ENCODE measurements around the gene WNT10A.

The WNT10A gene

DNA sequence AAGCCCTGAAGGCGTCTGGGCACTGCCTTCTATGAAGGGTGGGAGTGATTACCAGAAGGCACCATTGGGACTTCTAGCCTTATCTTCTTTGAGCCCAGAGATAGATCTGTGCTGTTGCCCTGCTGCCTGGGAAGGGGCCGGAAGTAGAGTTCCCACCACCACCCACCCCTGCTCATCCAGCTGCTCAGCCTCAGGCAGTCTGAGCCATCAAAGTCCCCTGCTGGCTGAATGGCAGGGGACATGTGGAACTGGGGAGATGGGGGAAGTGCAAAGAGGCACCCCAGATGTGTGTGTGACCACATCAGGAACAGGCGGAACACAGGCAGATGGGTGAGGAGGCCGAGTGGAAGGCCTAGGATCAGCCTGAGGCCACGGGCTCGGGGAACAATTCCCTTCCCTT lies 3.3 kb upstream of the WNT10A start:
- DNase-seq (ENCODE audit: low spot score), result no peak

DNA sequence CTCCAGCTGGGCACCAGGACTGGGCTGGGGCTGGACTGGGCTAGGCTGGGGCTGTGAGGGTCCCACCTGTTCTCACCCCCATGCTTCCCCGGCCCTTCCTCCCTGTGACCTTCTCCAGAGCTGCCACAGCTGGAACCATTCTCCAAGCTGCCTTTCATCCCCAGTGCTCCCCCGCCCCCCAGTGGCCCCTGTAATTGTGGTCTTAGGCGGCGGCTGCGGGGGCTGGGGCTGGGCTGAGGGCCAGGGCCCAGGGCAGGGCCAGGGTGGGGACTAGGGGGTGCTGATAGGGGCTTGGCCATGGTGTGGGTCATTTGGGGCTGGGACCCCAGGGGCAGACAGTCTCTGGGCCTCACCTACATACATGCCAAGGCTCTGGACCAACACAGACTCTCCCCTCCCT lies 2.8 kb upstream of the WNT10A start:
- DNase-seq (ENCODE audit: low spot score), result no peak

DNA sequence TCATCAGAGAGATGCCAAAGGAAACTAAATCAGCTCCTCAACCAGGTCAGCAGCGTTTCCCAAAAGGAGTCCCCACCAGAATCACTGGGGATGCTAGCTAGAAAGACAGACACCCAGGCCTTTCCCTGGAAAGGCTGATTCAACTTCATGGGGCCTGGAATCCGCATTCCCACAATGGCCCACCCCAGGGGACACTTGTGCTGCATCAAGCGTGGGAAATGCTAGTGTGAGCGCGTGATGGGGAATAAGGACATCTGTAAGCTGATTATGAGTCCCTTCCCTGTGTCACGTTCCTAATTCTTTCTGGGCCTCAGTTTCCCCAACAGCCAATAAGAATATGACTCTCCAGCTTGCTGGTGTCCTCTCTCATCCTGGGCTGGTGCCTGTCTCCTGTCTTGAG lies 2.2 kb upstream of the WNT10A start:
- DNase-seq (ENCODE audit: low spot score), result no peak

DNA sequence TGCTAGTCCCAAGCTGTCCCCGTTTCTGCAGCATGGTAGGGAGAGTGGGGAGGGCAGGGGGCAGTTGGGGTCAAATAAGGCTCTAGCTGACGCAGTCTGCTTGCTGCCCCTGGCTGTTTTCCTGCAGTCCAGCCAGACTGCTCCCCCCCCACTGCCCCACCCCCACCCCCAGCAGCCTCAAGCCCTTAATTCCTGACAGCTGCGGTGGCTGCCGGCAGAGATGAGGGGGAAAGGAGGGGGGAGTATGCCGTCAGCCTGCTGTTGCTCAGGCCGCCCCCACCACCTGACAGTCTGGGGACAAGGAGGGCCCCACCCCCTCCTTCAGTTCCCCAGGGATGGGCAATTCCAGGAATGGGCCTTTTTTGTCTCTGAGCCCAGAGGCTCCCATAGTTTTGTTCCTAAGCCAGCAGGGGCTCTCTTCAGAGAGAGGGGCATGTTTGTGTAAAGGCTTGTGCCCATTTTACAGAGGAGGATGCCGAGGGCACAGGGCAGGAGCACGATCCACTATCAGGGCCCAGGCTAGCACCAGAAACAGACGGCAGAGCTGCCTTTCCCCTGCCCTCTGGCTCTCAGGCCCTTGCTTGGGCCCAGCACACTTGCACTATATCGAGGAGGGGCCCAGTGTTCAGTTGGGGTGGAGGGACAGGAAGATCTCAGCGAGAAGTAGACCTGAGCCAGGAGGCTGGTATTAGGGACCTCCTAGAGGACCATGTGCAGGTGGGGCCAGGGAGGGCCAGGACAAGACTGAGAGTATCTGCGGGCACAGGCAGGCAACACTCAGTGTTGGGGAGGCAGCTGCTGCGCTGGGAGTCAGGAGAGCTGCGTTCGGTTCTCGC lies 1.5 kb upstream of the WNT10A start:
- DNase-seq (ENCODE audit: low spot score), result no peak

DNA sequence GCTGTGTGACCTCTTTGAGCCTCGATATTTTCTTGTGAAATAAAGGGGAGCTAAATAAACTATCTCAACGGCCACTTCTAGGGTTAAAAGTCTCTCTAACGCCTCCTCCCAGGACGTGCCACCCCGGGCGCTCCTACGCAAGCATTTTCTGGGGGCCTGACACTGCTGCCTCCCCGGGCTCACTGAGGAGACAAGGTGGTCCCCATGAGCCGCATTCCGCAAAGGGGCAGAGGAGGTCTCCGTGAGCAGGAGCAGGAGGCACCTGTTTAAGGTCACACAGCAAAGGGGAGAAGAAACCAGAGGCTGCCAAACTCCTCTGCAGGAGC lies 913 bp upstream of the WNT10A start:
- no peak for DNase-seq (ENCODE audit: low spot score)

DNA sequence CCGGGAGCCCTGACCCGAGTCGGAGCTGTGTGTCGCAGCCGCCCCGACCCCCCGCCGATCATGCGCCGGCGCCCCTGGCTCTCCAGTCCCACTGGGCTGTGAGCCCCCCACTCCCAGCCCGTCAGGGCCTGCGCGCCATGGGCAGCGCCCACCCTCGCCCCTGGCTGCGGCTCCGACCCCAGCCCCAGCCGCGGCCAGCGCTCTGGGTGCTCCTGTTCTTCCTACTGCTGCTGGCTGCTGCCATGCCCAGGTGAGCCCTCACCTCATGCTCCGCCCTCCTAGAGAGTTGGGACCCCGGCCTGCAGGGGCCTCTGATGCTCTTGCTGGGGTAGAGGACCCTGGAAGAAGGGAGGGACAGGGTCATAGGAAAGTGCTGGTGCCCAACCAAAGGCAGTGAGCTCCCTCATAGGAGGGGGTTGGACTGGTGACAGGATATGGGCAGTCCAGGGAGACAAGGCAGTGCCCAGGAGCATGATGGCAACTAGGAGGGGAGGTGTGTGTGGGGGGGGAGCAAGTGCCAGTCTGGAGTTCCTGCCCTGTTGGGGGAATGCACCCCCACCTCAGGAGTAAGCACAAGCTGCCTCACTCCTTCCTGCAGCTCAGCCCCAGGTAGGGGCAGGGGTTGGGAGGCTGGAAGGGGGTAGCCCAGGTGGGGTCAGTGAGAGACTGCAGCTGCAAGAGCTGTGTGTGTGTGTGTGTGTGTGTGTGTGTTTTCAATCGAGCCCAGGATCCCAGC lies 375 bp downstream of the WNT10A start:
- DNase-seq (ENCODE audit: low spot score), result no peak

DNA sequence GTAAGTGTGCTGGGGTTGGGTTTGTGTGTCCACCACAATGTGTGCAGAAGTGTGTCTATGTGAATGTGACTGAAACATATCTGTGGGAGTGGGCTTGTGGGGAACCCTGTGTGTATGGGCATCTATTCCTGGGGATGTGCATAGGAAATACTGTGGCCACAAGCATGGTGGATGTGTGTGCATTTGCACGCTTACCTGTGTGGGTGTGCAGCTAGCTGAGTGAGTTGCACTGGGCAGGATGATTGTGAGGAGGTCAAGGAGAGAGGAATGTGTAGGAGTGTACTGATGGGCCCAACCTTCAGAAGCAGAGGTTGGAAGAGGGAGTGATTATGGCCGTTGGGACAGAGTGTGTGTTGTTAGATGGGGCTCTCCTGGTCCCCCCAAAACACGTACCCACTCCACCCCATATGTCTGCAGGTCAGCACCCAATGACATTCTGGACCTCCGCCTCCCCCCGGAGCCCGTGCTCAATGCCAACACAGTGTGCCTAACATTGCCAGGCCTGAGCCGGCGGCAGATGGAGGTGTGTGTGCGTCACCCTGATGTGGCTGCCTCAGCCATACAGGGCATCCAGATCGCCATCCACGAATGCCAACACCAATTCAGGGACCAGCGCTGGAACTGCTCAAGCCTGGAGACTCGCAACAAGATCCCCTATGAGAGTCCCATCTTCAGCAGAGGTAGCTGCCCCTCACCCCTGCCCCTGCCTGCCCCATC lies 1.2 kb downstream of the WNT10A start:
- DNase-seq (ENCODE audit: low spot score), result no peak

DNA sequence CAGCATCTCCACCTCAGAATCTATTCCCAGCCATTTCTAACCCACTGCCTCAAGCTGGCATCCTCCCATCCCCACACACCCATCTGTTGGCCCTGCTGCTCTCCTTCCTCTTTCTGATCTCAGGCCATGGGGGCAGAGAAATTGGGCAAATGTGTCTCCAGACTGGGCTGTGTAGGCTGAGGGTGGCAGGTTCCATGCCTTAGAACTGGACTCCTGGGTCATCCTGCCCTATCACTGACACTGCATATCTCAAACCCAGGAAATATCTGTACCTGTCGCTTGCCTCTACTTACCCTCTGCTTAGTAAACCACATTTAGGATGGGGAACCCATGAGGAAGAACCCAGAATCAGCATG lies 1.8 kb downstream of the WNT10A start:
- DNase-seq (ENCODE audit: low spot score), result no peak

DNA sequence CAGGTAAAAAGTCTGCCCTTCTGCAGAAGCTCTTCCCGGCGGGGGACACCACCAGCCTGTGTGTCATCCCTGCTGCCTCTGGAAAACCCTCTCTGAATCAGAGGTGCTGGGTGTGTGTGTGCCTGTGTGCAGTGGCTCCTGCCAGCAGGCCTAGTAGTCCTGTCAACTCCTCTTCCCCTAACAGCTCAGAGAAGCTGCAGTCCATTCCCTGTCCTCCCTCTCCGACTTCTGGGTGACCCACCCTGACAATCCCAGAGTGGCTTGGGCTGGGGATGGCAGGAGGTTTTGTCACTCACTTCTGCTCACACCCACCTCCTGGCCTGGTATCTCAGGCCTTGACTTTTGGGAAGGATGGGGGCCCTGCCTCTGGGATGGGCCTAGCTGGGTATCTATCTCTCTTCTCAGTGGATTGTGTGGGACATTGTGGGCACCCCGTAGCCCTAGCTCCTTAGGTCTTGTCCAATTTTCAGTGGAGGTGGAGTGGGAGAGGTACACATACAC lies 2.3 kb downstream of the WNT10A start:
- DNase-seq (ENCODE audit: low spot score), result no peak

DNA sequence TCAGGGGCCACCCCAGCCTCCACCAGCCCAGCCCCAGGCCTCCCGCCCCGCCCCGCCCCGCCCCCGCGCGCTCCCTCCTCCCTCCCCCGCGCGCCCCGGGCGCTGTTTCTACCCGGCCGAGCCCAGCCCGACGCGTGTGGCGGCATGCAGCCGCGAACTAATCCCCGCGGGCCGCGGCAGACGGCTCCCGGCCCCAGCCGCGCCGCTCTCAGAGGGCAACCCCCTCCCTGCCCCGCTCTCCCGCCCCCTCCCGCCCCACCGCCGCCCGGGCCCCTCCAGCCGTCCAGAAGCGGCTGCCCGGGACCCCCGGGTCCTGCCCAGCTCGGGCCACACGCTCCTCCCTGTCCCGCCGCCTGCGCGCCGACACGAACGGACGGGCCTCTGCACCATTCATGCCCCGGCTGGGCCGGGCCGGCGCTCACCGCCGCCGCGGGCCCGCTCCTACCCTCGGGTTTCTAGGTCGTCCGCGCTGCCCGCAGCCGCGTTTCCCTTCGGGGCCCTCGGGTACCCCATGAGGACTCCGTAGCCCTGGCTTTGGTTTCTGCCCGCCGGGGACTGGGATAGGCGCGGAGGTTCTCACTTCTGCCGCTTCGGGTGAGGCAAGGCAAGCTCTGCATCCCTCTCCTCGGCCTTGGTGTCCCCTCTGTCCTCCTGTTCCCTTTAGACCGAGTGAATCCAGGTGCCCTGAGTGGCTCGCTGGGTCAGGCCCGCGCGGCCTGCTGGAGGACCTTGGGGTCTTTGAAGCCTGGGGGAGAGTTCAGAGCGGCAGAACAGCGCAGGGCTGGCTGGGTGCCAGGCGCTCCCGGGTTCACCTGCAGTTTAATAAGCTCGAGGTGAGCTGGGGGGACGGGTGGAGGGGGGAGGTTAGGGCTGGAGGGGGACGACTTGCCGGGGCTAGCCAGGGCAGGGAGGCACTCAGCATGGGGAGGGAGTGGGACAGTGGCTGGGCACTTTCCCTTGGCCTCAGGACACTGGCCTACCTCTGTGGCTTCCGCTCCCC lies 3.1 kb downstream of the WNT10A start:
- no peak for DNase-seq (ENCODE audit: low spot score)

DNA sequence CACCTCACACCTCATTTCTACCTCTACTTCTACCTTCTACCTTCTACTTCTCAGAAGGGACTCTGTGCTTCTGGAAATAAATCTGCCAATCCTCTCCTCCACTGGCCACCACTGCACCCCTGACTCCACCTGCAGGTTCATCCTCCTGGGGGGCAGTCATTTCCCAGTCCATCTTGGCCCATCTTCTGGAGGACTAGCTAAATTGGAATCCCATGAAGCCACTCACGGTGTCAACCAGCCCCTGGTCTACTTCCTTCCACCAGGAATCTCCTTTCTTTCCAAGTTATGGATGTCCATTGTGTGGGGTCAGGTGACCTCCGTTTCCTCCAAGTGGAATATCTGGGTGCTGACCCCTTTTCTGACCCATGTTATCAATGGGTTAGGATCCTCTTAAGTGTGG lies 3.9 kb downstream of the WNT10A start:
- no peak for DNase-seq (ENCODE audit: low spot score)

DNA sequence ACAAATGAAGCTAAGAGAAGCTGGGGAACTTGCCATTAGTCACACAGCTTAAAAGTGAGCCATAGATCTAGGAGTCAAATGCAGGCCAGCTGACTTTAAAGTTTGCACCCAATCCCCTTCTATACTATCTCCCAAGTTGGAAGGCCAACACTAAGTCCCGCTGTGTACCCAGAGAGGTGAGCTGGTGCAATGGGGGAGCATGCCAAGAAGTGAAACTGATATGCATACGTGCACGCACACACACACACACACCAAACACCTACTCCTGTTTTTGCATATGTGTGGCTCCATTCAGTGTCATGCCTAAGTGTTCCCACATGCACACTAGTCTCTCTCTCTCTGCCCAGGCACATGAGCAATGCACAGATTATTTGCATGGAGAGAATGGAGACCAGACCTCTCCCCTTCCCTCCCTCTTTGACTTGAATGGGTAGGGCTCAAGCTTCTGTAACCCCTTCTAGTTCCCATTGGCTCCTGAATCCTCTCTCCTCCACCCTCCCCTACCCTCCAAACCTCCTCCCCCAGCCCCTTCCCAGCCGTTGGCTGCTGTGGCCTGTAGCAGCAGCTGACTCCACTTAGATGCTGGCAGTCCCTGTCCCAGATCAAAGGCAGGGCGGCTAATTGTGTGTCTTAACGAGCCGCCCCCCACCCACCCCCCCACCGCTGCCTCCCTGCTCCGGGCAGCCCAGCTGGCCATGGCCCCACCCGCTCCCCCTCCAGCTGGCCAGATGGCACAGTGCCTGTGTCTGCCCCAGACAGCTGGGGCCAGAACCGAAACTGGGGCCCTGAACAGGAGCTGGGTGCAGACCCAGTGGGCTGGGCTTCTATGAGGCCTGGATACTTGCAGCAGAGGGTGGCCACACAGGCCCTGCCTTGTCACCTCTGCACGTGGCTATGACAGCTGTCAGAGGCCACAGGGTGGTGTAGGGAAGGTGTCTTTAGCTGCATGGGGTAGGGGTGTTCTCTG lies 5.6 kb downstream of the WNT10A start:
- no peak for DNase-seq (ENCODE audit: low spot score)

DNA sequence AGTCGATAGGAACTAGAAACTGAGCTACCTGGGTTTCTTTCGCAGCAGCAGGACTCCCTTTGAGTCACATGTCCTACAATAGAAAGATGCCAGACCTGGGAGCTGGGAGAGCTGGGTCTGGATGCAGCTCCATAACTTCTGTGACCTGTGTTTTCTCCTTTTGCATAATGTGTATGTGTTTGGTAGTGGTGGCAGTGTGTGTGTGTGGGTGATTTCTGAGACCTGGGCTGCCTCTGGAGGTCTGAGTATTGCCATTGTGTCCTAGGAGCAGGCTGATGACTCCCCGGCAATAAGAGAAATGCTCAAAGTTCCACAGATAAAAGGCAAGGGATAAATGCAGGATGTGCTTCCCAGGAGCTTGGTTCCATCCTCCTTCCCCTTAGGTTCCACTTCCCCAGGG lies 6.4 kb downstream of the WNT10A start:
- DNase-seq (ENCODE audit: low spot score), result no peak

DNA sequence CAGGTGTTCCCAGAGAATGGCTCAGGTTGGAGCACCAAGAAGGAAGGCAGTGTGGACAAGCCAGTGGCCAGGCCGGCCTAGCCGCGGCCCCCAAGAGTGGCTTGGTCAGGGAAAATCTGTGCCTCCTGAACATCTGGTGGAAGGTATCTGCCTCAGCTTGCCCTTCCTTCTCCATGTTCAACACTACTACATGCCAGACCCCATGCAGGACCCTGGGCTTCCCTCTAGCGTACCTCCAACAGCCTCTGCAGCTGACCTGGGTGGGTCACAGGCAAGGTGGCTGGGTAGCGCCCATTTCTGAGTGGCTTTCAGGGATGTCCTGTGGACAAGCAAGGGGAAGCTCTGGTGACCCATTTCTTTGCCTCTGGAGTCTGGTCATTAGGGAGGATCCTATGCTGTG lies 7.7 kb downstream of the WNT10A start:
- DNase-seq (ENCODE audit: low spot score), result no peak

DNA sequence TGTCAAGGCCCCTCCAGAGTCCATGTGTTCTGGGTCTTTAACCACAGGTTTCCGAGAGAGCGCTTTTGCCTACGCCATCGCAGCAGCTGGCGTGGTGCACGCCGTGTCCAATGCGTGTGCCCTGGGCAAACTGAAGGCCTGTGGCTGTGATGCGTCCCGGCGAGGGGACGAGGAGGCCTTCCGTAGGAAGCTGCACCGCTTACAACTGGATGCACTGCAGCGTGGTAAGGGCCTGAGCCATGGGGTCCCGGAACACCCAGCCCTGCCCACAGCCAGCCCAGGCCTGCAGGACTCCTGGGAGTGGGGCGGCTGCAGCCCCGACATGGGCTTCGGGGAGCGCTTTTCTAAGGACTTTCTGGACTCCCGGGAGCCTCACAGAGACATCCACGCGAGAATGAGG lies 9.3 kb downstream of the WNT10A start:
- no peak for DNase-seq (ENCODE audit: low spot score)

DNA sequence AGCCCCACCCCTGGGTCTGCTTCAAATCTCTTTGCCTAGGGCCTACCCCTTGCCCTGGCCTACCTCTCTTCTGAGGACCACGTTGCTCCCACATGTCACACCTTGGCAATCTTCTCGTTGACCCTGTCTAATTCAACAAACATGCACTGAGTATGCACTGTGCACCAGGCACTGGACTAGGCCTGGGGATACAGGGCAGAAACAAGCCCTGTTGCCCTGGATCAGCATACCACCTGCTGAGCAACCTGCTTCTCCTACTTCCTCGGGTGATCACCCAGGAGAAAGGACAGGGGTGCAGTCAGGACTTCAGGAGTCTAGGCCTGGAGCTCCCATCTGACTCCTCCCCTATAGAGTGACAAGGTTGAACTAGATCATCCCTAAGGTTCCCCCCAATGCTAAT lies 9.7 kb downstream of the WNT10A start:
- no peak for DNase-seq (ENCODE audit: low spot score)

DNA sequence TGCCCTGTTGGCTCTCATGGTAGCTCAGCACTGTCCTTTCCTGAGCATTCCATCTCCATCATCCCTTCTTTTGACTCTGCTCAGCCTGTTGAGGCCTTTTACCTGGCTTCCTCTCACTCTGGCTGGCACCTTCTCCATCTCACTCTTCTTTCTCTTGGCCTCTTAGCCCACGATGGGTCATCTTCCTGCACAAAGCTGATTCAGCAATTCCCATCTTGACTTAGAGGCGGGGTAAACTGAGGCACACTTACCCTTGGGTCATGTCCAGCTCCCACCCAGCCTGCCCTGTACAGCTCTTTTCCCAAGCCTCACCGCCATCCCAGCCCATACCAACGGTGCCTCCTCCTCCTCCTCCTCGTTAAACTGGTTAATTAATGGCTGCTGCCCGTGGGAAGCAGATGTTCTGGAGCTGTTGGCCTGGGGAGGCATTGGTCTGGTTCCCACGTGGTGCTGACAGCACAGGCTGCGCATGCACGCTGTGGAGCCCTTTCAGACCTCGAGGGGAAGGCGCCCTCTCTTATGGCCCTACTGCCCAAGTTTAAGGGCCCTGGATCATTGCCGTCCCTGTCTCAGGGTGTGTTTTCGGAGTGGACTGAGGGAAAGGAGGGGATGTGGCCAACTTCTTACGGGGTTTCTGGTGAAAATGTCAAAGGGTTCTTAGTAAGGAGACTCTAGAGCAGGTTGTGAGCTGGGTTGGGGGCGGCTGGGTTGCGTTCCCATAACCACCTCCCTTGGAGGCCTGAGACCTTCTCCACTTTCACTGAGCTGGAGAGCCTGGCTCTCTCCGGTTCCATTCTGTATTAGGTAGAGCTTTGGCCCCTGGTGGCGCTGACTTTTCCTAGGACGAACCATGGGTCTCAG lies 10.9 kb downstream of the WNT10A start:
- no peak for DNase-seq (ENCODE audit: low spot score)

DNA sequence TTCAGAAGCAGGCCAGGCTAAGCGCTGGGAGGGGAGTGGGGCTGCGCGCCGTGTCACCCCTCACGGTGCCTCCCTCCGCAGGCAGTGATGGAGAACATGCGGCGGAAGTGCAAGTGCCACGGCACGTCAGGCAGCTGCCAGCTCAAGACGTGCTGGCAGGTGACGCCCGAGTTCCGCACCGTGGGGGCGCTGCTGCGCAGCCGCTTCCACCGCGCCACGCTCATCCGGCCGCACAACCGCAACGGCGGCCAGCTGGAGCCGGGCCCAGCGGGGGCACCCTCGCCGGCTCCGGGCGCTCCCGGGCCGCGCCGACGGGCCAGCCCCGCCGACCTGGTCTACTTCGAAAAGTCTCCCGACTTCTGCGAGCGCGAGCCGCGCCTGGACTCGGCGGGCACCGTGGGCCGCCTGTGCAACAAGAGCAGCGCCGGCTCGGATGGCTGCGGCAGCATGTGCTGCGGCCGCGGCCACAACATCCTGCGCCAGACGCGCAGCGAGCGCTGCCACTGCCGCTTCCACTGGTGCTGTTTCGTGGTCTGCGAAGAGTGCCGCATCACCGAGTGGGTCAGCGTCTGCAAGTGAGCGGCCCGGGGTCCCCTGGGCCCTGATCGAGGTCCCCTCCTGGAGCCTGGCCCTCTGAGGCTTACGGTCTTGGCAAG lies 12.2 kb downstream of the WNT10A start:
- peak; percentile 32 for DNase-seq (ENCODE audit: low spot score)
